Activated naive CD4-positive, alpha-beta T cell treated with anti-CD3 and anti-CD28 coated beads, Interleukin-2, amount 50 U/mL, for 24 hours (primary cell): ENCODE data around the gene CACNA1B.
"Not testable (repeated sequence)": the region's sequence is repeated elsewhere in the genome, so short reads cannot be mapped to it uniquely, and the experiment has no call there.

Source experiments
- H3K27ac Mint-ChIP-seq: one replicate; pipeline ENCODE4 v1.8.0; 2021; ENCODE audit warnings: mild to moderate bottlenecking, mixed read lengths
- H3K27me3 Mint-ChIP-seq: one replicate; pipeline ENCODE4 v1.8.0; 2021; ENCODE audit warnings: mixed read lengths
- H3K36me3 Mint-ChIP-seq: one replicate; pipeline ENCODE4 v1.8.0; 2021; ENCODE audit warnings: mixed read lengths
- H3K4me1 Mint-ChIP-seq: one replicate; pipeline ENCODE4 v1.8.0; 2021; ENCODE audit warnings: mixed read lengths
- H3K4me3 Mint-ChIP-seq: one replicate; pipeline ENCODE4 v1.8.0; 2021; ENCODE audit warnings: mild to moderate bottlenecking, mixed read lengths
- H3K9me3 Mint-ChIP-seq: one replicate; pipeline ENCODE4 v1.8.0; 2021; ENCODE audit warnings: mixed read lengths

CACNA1B gene

DNA sequence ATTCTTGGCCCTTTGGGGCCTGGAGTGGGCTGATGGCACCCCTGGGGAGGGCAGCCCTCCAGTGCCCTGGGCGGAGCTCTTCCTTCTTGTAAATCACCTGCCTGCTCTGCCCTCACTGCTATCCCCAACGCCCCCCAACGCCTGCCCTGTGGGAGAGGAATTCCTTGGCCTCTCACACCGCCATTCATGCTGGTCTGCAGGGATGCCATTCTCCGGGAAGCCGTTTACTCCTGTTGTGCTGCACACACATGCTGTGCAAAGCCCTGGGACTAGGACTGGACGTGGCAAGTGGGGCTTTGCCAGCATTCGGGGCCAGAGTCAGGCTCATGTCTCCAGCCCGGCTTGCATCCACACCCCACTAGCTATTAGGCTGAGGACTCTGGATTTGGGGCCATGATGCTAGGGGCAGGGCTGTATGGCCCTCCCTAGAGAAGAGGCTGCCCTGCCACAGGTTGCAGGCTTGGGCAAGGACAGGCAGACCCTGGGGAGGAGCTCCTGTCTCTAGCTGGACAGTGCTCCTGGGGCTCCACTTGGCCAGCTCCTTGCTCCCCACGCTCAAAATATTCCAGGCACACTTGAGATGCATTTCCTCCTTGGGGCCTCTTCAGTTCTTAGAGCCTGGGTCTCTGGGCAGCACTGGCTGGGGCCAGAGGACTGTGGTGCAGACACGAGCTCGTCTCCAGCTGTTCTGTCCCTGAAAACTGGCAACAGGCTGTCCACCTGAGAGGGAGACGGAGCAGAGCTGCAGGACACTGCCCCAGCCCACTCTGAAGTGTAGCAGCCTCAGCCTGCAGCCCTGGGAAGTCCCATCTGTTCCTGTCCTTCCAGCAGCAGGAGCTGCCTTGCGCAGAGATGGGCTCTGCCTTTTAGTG, 226.9 kb downstream of the CACNA1B start:
- H3K27me3 Mint-ChIP-seq: peaks cover 2% of the 10 kb centered on the region
- no peak overlapping the region for H3K4me3 Mint-ChIP-seq
- no peak overlapping the region for H3K27ac Mint-ChIP-seq
- H3K4me1 Mint-ChIP-seq: no peaks in the 10 kb centered on the region
- H3K9me3 Mint-ChIP-seq: no peaks in the 10 kb centered on the region
- H3K36me3 Mint-ChIP-seq: no peaks in the 10 kb centered on the region

DNA sequence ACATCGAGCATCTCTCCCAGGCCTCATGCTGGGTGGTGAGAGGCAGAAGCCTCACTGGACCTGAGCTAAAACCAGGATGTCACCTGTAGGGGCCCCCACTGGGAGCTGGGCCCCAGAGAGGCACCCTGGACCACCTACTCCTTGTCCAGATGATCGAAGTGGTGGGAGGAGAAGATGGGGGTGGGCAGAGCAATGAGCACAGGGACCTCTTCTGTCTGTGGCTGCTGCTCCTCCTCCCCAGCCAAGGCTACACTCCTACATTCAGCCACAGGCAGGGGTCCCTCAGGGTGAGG, 227.5 kb downstream of the CACNA1B start:
- H3K27ac Mint-ChIP-seq: no peak overlapping the region
- peaks cover 2% of the 10 kb centered on the region for H3K27me3 Mint-ChIP-seq
- no peaks in the 10 kb centered on the region for H3K4me1 Mint-ChIP-seq
- H3K9me3 Mint-ChIP-seq: no peaks in the 10 kb centered on the region
- no peak overlapping the region for H3K4me3 Mint-ChIP-seq
- H3K36me3 Mint-ChIP-seq: no peaks in the 10 kb centered on the region

DNA sequence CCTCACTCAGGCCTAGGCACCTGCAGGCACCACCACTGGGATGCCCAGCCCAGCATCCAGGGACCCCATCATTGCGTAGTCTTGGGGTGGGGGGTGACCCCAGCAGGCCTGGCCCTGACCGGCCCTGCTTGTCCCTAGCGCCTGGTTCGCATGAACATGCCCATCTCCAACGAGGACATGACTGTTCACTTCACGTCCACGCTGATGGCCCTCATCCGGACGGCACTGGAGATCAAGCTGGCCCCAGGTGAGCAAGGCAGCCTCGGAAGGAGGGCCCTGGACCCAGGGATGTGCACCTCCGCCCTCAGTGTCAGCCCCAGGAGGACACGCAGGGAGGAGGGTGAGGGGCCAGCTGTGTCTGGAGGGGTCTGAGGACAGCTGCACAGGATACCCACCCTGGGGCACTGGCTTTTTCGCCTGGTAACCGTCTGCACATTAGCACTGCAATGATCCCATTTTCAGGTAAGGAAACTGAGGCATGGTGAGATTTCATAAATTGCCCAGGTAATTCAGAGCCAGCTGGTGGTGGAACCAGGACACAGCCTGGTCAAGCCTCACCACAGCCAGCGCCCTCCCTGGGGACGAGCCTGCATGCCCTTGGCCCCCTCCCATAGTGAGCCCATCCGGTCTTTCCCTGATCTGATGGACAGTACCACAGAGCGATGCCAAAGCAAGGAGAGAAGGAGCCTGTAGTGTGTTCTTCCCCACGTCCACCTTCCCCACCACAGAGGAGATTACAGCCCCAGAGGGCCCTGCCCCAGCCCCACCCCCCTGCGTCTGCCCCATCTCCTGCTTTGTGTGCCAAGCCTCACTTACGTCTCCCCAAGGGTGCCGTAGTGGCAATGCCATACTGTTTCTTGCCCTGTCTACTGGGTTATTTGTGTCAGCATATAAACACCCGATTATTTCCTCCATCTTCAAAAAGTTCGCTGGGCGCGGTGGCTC, 228.3 kb downstream of the CACNA1B start:
- no peaks in the 10 kb centered on the region for H3K9me3 Mint-ChIP-seq
- no peaks in the 10 kb centered on the region for H3K36me3 Mint-ChIP-seq
- no peaks in the 10 kb centered on the region for H3K4me1 Mint-ChIP-seq
- H3K4me3 Mint-ChIP-seq: no peak overlapping the region
- H3K27me3 Mint-ChIP-seq: peaks cover 2% of the 10 kb centered on the region
- H3K27ac Mint-ChIP-seq: no peak overlapping the region

DNA sequence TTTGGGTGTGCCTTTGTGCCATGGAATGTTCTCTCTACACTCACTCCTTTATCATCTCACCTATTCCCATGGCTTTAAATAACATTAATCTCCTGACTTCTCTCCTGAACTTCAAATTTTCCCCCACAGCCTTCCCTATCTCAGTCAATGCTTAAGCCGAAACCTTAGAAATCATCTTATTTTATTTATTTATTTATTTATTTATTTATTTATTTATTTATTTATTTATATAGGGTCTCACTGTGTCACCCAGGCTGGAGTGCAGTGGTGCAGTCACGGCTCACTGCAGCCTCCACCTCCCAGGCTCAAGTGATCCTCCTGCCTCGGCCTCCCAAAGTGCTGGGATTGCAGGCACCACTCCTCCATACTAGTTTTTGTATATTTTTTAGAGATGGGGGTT, 229.5 kb downstream of the CACNA1B start:
- H3K4me1 Mint-ChIP-seq, H3K4me3 Mint-ChIP-seq, H3K36me3 Mint-ChIP-seq, H3K27ac Mint-ChIP-seq, H3K9me3 Mint-ChIP-seq, H3K27me3 Mint-ChIP-seq: not testable (repeated sequence)

DNA sequence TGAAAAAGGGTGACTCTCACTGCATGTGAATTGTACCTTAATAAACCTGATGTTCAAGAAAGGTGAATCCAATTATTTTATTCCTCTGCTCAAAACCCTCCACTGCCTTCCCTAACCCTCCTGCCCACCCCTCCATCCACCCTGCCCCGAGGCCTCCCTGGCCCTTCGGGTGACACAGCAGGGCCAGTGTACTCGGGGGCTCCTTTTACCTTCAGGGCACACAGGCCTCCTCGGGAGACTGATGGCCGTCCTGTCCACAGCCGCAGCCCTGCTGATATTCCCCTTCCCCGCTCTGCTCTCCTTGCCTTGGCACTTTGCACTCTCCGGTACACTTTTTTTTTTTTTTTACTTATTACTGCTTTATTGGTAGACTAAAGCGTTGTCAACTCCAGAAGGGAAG, 234.0 kb downstream of the CACNA1B start:
- H3K27me3 Mint-ChIP-seq: no peaks in the 10 kb centered on the region
- no peaks in the 10 kb centered on the region for H3K4me1 Mint-ChIP-seq
- H3K27ac Mint-ChIP-seq: no peak overlapping the region
- H3K9me3 Mint-ChIP-seq: no peaks in the 10 kb centered on the region
- no peak overlapping the region for H3K4me3 Mint-ChIP-seq
- no peaks in the 10 kb centered on the region for H3K36me3 Mint-ChIP-seq

DNA sequence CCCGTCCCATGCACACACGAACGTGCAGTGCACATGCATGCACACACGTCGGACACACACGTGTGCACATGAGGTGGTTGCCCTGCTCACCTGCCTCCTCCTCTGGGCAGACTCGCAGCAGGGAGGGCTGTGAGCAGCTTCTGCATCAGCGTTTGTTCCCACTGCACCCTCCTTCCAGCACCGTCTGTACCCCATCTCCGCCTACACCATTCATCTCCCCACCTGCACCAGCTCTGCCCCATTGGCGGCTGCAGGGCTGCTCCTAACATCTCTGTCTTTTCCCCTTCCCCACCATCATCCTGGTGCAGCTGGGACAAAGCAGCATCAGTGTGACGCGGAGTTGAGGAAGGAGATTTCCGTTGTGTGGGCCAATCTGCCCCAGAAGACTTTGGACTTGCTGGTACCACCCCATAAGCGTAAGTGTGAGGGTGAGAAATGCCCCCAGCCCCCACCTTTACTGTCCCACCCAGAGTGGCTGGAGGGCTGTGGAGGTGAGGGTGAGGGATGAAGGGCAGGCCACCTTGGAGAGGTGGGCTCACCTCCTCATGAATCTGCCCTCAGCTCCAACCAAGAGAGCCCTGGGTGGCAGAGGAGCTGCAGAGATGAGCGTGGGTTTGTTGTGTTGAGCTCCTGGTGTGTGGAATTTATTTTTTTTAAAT, 234.6 kb downstream of the CACNA1B start:
- Mint-ChIP-seq H3K36me3 (no peaks in the 10 kb centered on the region), H3K4me1 (no peaks in the 10 kb centered on the region), H3K4me3 (no peak overlapping the region), H3K27me3 (no peaks in the 10 kb centered on the region), H3K27ac (no peak overlapping the region), H3K9me3 (no peaks in the 10 kb centered on the region)

DNA sequence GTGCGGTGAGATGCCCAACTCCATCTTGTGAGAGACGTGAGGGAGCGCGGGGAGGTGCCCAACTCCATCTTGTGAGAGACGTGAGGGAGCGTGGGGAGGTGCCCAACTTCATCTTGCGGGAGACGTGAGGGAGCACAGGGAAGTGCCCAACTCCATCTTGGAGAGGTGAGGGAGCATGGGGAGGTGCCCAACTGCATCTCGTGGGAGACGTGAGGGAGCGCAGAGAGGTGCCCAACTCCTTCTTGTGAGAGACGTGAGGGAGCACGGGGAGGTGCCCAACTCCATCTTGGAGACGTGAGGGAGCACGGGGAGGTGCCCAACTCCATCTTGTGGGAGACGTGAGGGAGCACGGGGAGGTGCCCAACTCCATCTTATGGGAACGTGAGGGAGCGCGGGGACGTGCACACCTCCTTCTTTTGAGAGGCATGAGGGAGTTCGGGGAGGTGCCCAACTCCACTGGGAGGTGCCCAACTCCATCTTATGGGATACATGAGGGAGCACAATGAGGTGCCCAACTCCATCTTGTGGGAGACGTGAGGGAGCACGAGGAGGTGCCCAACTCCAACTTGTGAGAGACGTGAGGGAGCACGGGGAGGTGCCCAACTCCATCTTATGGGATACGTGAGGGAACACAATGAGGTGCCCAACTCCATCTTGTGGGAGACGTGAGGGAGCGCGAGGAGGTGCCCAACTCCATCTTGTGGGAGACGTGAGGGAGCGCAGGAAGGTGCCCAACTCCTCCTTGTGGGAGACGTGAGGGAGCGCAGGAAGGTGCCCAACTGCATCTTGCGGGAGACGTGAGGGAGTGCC, 235.4 kb downstream of the CACNA1B start:
- Mint-ChIP-seq H3K36me3 (no peaks in the 10 kb centered on the region), H3K4me3 (no peak overlapping the region), H3K27ac (no peak overlapping the region)

GRCh38 chr9:138113701-138114325, 236.2 kb downstream of the CACNA1B start:
- not testable (repeated sequence) for H3K9me3 Mint-ChIP-seq, H3K27ac Mint-ChIP-seq, H3K36me3 Mint-ChIP-seq, H3K4me3 Mint-ChIP-seq, H3K27me3 Mint-ChIP-seq, H3K4me1 Mint-ChIP-seq

More for the DNA sequence above, 235.4 kb downstream of the CACNA1B start:
- Mint-ChIP-seq H3K9me3 (no peaks in the 10 kb centered on the region), H3K27me3 (peaks cover 2% of the 10 kb centered on the region), H3K4me1 (no peaks in the 10 kb centered on the region)

- Mint-ChIP-seq H3K27ac (no peak overlapping the region), H3K4me1 (no peaks in the 10 kb centered on the region), H3K36me3 (no peaks in the 10 kb centered on the region), H3K4me3 (no peak overlapping the region), H3K27me3 (peaks cover 2% of the 10 kb centered on the region), H3K9me3 (no peaks in the 10 kb centered on the region)
Observed at GRCh38 chr9:138114501-138115245, 237.1 kb downstream of the CACNA1B start.

GRCh38 chr9:138115506-138115905, 237.9 kb downstream of the CACNA1B start:
- no peaks in the 10 kb centered on the region for H3K36me3 Mint-ChIP-seq
- no peaks in the 10 kb centered on the region for H3K4me1 Mint-ChIP-seq
- no peaks in the 10 kb centered on the region for H3K9me3 Mint-ChIP-seq
- peaks cover 2% of the 10 kb centered on the region for H3K27me3 Mint-ChIP-seq
- H3K27ac Mint-ChIP-seq: no peak overlapping the region
- no peak overlapping the region for H3K4me3 Mint-ChIP-seq

- Mint-ChIP-seq H3K27ac (no peak overlapping the region), H3K27me3 (peaks cover 2% of the 10 kb centered on the region), H3K36me3 (no peaks in the 10 kb centered on the region), H3K4me1 (no peaks in the 10 kb centered on the region), H3K9me3 (no peaks in the 10 kb centered on the region), H3K4me3 (no peak overlapping the region)
Observed at GRCh38 chr9:138116521-138116920, 238.9 kb downstream of the CACNA1B start.

DNA sequence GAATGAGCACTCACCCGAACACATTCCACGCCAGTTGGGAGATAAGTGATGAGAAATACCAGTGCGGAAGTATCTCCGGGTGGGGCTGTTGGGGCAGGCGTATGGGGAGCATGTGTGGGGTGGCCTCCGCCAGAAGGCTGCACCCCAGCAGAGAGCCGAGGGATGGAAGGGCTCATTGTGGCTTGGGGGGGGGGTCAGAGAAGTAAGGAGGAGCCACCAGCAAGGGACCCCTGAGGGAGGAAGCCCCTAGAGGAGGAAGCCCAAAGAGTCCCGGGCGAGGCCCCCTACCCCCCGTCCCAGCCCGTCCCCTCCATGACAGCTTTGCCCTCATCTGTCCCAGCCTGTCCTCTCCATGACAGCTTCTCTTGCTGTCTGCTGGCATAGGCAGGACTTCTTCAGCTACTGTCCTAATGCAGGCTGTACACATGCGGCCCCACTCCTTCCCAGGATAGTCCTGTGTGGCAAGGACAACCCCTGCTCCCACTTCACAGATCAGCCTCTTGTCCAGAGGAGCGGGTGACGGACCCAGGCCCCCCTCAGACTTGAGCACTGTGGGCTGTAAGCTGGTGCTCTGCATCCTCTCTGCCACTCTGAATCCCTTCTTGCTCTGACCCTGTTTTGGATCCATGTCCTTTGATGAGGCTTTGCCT, 239.6 kb downstream of the CACNA1B start:
- no peaks in the 10 kb centered on the region for H3K4me1 Mint-ChIP-seq
- H3K9me3 Mint-ChIP-seq: no peaks in the 10 kb centered on the region
- H3K4me3 Mint-ChIP-seq: no peak overlapping the region

GRCh38 chr9:138117836-138118235, 240.3 kb downstream of the CACNA1B start:
- no peak overlapping the region for H3K27ac Mint-ChIP-seq
- H3K4me1 Mint-ChIP-seq: no peaks in the 10 kb centered on the region
- no peaks in the 10 kb centered on the region for H3K36me3 Mint-ChIP-seq
- peaks cover 2% of the 10 kb centered on the region for H3K27me3 Mint-ChIP-seq
- no peak overlapping the region for H3K4me3 Mint-ChIP-seq
- H3K9me3 Mint-ChIP-seq: no peaks in the 10 kb centered on the region

More for the DNA sequence above, 239.6 kb downstream of the CACNA1B start:
- Mint-ChIP-seq H3K36me3 (no peaks in the 10 kb centered on the region), H3K27me3 (peaks cover 2% of the 10 kb centered on the region), H3K27ac (no peak overlapping the region)

DNA sequence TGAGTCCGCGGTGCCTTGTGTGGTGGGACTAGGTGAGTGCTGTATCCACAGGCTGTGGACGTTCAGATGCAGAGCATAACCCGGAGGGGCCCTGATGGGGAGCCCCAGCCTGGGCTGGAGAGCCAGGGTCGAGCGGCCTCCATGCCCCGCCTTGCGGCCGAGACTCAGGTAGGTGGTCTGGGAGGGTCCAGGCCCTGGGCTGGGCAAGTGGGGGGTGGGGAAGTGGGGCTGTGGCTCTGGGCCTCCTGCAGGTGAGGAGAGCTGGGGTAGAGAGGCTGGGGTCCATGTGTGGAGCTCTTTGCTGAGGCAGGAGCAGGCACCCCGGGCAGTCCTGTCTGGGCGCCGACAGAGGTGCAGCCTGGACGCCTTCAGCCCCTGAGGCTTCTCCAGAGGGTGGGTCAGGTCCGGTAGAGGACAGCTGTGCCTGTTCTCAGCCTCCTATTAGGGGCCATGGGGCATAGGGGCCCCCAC, 241.1 kb downstream of the CACNA1B start:
- no peaks in the 10 kb centered on the region for H3K9me3 Mint-ChIP-seq
- no peaks in the 10 kb centered on the region for H3K36me3 Mint-ChIP-seq
- no peak overlapping the region for H3K4me3 Mint-ChIP-seq
- H3K27me3 Mint-ChIP-seq: peaks cover 2% of the 10 kb centered on the region
- no peak overlapping the region for H3K27ac Mint-ChIP-seq
- H3K4me1 Mint-ChIP-seq: no peaks in the 10 kb centered on the region
